Tibial nerve (tissue), 4 donors: Measurements from ENCODE around the gene PDCD1. TPM values are rescaled to one million over a fixed set of nuclear protein-coding genes. Genes with fewer than 3 reads are reported as not detected.

Source experiments
- DNase-seq, 2 donors: peaks; one replicate each; pipeline ENCODE4 v3.0.0-alpha.2; 2019; ENCODE audit warnings: low spot score in 2 of 2
- H3K27ac ChIP-seq, 4 donors: fragments of 200-600 bp; sonication (generic) in 3 of 4; one replicate each; pipeline ENCODE4 v1.5.1; 2017 to 2019; ENCODE audit warnings: mild to moderate bottlenecking in 1 of 4
- H3K27me3 ChIP-seq, 2 donors: fragments of 200-600 bp; sonication (generic) in 1 of 2; one replicate each; pipeline versions ENCODE4 v1.5.1 to v1.6.0; 2017 to 2019
- H3K36me3 ChIP-seq, 3 donors: fragments of 200-600 bp; sonication (generic); one replicate each; pipeline ENCODE4 v1.5.1; 2018 to 2019
- H3K4me1 ChIP-seq, 4 donors: fragments of 200-600 bp; sonication (generic) in 3 of 4; one replicate each; pipeline ENCODE4 v1.5.1; 2017 to 2019
- H3K4me3 ChIP-seq, 4 donors: fragments of 200-600 bp; sonication (generic) in 3 of 4; one replicate each; pipeline ENCODE4 v1.5.1; 2017 to 2019; ENCODE audit warnings: mild to moderate bottlenecking in 1 of 4, moderate library complexity in 1 of 4
- H3K9me3 ChIP-seq, 4 donors: fragments of 200-600 bp; sonication (generic) in 3 of 4; one replicate each; pipeline ENCODE4 v1.5.1; 2017 to 2019
- EP300 ChIP-seq, 2 donors: sonication (generic); formaldehyde crosslinking; IDR thresholded peaks; one replicate each; pipeline ENCODE4 v1.6.1; 2017; ENCODE audit warnings: antibody characterized with exemption in 2 of 2, mild to moderate bottlenecking in 1 of 2
- POLR2A ChIP-seq, 2 donors: fragments of 450-650 bp; IDR thresholded peaks; one replicate each; pipeline ENCODE4 v1.6.1; 2017; ENCODE audit warnings: antibody characterized with exemption in 2 of 2, mild to moderate bottlenecking in 2 of 2, moderate library complexity in 2 of 2
- WGBS, 2 donors: methylation state at CpG; one replicate each; pipeline ENCODE4 v1.1.5; 2018; 5-methylcytosine and 5-hydroxymethylcytosine counted together
- total RNA-seq, 4 donors: library from RNA; depleted of rRNA; stranded (reverse); fragments of >200 nt; gene quantifications; one replicate each; pipeline ENCODE4 v1.1.0, GENCODE V29; 2016
- TF ChIP-seq, protein P1 (sequence below), 5 experiments: fragments of 200-600 bp in 3 of 5; fragments of 450-650 bp in 2 of 5; sonication (generic) in 3 of 5; IDR thresholded peaks; one replicate each; pipeline ENCODE4 v1.5.1; 2016 to 2019; ENCODE audit warnings: antibody characterized with exemption in 5 of 5, mild to moderate bottlenecking in 3 of 5, moderate library complexity in 2 of 5

Gene PDCD1
- total RNA-seq, 4 donors from 2014 or later: 0.22 to 0.60 (median 0.42) TPM; not detected in 1

- TF ChIP-seq EP300 (IDR thresholded peaks at IDR 0.05) (no peak), POLR2A (IDR thresholded peaks at IDR 0.05) (no peak)
- Histone ChIP-seq H3K36me3 (no peaks in the 10 kb centered on the region), H3K9me3 (no peaks in the 10 kb centered on the region), H3K4me3 (no peak overlapping the region), H3K27ac (no peak overlapping the region), H3K27me3 (no peaks in the 10 kb centered on the region), H3K4me1 (peaks cover 0 to 9% (median under 1%) of the 10 kb centered on the region in 4 donors)
- WGBS, 2 donors: 69 to 82% methylated on average over 17 to 21 of the region's 27 CpGs
- no peak for DNase-seq
Observed at GRCh38 chr2:241853651-241854341, 4.9 kb downstream of the PDCD1 start.

DNA sequence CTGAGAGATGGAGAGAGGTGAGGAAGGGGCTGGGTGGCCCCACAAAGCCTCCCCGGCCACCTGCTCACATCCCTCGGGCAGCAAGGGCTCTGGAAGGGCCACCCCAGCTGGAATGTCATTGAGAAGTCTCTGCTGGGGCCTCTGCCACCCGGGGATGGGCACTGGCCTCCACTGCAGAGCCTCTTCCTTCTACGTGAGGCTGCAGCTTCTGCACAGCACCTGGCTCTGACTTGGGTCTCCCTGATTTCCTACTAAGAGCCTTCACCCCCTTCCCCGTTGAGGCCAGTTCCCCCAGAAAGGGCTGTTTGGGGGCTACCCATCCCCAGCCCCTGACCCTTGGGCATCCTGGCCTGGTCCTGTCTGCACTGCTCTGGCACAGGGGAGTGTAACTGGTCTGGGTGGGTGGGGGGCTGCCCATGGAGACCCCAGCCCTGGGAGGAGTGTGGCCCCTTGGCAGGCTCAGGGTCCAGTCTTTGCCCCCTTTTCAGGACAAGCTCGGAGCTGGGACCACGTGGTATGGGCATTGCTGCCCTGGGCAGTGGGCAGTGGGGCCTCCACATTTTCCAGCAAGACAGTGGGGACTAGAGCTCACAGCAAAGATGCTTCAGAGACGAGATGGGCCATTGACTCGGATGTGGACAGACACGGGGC is 5.6 kb downstream of the PDCD1 start:
- peak in 1 of 2 donors; percentile 9 for DNase-seq

DNA sequence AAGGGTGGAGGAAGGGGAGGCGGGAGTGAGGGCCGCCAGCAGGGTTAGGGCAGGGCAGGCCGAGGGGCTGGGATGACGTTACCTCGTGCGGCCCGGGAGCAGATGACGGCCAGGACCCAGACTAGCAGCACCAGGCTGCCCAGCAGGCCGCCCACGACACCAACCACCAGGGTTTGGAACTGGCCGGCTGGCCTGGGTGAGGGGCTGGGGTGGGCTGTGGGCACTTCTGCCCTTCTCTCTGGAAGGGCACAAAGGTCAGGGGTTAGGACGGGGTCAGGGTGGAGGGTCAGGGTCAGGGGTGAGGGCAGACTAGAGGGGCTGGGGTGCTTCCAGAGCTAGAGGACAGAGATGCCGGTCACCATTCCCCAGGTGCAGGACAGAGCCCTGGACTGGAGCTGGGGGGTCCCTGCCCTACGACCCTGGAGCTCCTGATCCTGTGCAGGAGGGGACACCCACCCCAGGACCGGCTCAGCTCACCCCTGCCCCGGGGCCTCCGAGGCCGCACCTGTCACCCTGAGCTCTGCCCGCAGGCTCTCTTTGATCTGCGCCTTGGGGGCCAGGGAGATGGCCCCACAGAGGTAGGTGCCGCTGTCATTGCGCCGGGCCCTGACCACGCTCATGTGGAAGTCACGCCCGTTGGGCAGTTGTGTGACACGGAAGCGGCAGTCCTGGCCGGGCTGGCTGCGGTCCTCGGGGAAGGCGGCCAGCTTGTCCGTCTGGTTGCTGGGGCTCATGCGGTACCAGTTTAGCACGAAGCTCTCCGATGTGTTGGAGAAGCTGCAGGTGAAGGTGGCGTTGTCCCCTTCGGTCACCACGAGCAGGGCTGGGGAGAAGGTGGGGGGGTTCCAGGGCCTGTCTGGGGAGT is 6.3 kb downstream of the PDCD1 start:
- no peaks in the 10 kb centered on the region for H3K27me3 ChIP-seq
- TF ChIP-seq POLR2A (IDR thresholded peaks at IDR 0.05): no peak
- TF ChIP-seq, protein P1, sequence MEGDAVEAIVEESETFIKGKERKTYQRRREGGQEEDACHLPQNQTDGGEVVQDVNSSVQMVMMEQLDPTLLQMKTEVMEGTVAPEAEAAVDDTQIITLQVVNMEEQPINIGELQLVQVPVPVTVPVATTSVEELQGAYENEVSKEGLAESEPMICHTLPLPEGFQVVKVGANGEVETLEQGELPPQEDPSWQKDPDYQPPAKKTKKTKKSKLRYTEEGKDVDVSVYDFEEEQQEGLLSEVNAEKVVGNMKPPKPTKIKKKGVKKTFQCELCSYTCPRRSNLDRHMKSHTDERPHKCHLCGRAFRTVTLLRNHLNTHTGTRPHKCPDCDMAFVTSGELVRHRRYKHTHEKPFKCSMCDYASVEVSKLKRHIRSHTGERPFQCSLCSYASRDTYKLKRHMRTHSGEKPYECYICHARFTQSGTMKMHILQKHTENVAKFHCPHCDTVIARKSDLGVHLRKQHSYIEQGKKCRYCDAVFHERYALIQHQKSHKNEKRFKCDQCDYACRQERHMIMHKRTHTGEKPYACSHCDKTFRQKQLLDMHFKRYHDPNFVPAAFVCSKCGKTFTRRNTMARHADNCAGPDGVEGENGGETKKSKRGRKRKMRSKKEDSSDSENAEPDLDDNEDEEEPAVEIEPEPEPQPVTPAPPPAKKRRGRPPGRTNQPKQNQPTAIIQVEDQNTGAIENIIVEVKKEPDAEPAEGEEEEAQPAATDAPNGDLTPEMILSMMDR (IDR thresholded peaks at IDR 0.05): no peak
- TF ChIP-seq EP300 (IDR thresholded peaks at IDR 0.05): no peak
- peak in 1 of 2 donors; percentile 12 for DNase-seq
- H3K4me3 ChIP-seq: no peak overlapping the region
- no peaks in the 10 kb centered on the region for H3K36me3 ChIP-seq
- peaks cover 0 to 5% (median 0%) of the 10 kb centered on the region in 4 donors for H3K4me1 ChIP-seq
- 86 to 90% methylated on average over 22 to 39 of the region's 39 CpGs for WGBS, 2 donors
- H3K27ac ChIP-seq: no peak overlapping the region
- H3K9me3 ChIP-seq: no peaks in the 10 kb centered on the region

More for the DNA sequence above, 5.6 kb downstream of the PDCD1 start:
- Histone ChIP-seq H3K27ac (no peak overlapping the region), H3K9me3 (no peaks in the 10 kb centered on the region), H3K27me3 (no peaks in the 10 kb centered on the region), H3K4me1 (peaks cover 0 to 5% (median 0%) of the 10 kb centered on the region in 4 donors), H3K4me3 (no peak overlapping the region), H3K36me3 (no peaks in the 10 kb centered on the region)
- WGBS, 2 donors: 84 to 85% methylated on average over 5 to 6 of the region's 10 CpGs
- TF ChIP-seq EP300 (IDR thresholded peaks at IDR 0.05) (no peak), POLR2A (IDR thresholded peaks at IDR 0.05) (no peak)
- TF ChIP-seq, protein P1 (IDR thresholded peaks at IDR 0.05): no peak

GRCh38 chr2:241851325-241852115 is 7.2 kb downstream of the PDCD1 start:
- Histone ChIP-seq H3K36me3 (no peaks in the 10 kb centered on the region), H3K4me3 (no peak overlapping the region), H3K4me1 (peaks cover 0 to 5% (median 0%) of the 10 kb centered on the region in 4 donors), H3K27me3 (no peaks in the 10 kb centered on the region), H3K9me3 (no peaks in the 10 kb centered on the region), H3K27ac (no peak overlapping the region)
- DNase-seq: peak in 1 of 2 donors; percentile 3
- WGBS, 2 donors: 85 to 91% methylated on average over 14 to 21 of the region's 26 CpGs
- TF ChIP-seq, protein P1 (IDR thresholded peaks at IDR 0.05): no peak
- TF ChIP-seq POLR2A (IDR thresholded peaks at IDR 0.05): no peak
